ENCODE results near the gene EFNA1. TPM values are rescaled to one million over a fixed set of nuclear protein-coding genes. Genes with fewer than 3 reads are reported as not detected.

Gene EFNA1
- total and polyA plus RNA-seq, 2 of the 13 experiments (the other 11 are each of a cell fraction or from before 2014, with no cell fraction given) = 81.8 to 874 TPM

- TF ChIP-seq MBD4 (IDR thresholded peaks at IDR 0.05; ENCODE audit: borderline replicate concordance, low read length) (no peak), ZNF430 (CRISPR knock-in tag; IDR thresholded peaks at IDR 0.05) (0 out of 2 replicates have a peak, but pooled peaks have one; percentile 38), LBX2 (CRISPR knock-in tag; IDR thresholded peaks at IDR 0.05; ENCODE audit: borderline replicate concordance) (no peak), KLF13 (CRISPR knock-in tag; IDR thresholded peaks at IDR 0.05) (no peak), TCF7 (IDR thresholded peaks at IDR 0.05; ENCODE audit: low read depth) (no peak), KDM3A (CRISPR knock-in tag; IDR thresholded peaks at IDR 0.05; ENCODE audit: low read depth) (no peak), TARDBP (CRISPR knock-in tag; IDR thresholded peaks at IDR 0.05) (0 out of 2 replicates have a peak, but pooled peaks have one; percentile 43), ERF (CRISPR knock-in tag; IDR thresholded peaks at IDR 0.05) (no peak), DRAP1 (CRISPR knock-in tag; IDR thresholded peaks at IDR 0.05) (0 out of 2 replicates have a peak, but pooled peaks have one; percentile 13), GABPB1 (CRISPR knock-in tag; IDR thresholded peaks at IDR 0.05) (peak; percentile 15; the same call in 1 of the 2 replicates), ZNF3 (CRISPR knock-in tag; IDR thresholded peaks at IDR 0.05) (no peak), KLF6 (CRISPR knock-in tag; IDR thresholded peaks at IDR 0.05) (0 out of 2 replicates have a peak, but pooled peaks have one; percentile 40), ZNF235 (CRISPR knock-in tag; IDR thresholded peaks at IDR 0.05; ENCODE audit: borderline replicate concordance) (no peak), NFE2L2 (IDR thresholded peaks at IDR 0.05; ENCODE audit: low read length) (no peak), PRMT3 (CRISPR knock-in tag; IDR thresholded peaks at IDR 0.05; ENCODE audit: borderline replicate concordance, low read depth) (no peak), ZSCAN20 (CRISPR knock-in tag; IDR thresholded peaks at IDR 0.05; ENCODE audit: borderline replicate concordance) (no peak), ZNF441 (CRISPR knock-in tag; IDR thresholded peaks at IDR 0.05; ENCODE audit: borderline replicate concordance) (no peak), DNMT3B (CRISPR knock-in tag; conservative IDR thresholded peaks at IDR 0.05) (no peak), FOXP1 (IDR thresholded peaks at IDR 0.05) (no peak), FOXP1 (CRISPR knock-in tag; IDR thresholded peaks at IDR 0.05) (peak; percentile 36; the same call in 1 of the 2 replicates), ZBTB2 (CRISPR knock-in tag; IDR thresholded peaks at IDR 0.05; ENCODE audit: low read depth) (no peak), ZNF281 (CRISPR knock-in tag; IDR thresholded peaks at IDR 0.05; ENCODE audit: borderline replicate concordance) (peak; percentile 21; the same call in 1 of the 2 replicates), CHD2 (IDR thresholded peaks at IDR 0.05; ENCODE audit: low read depth, low read length) (no peak)
- TF ChIP-seq, protein P1, sequence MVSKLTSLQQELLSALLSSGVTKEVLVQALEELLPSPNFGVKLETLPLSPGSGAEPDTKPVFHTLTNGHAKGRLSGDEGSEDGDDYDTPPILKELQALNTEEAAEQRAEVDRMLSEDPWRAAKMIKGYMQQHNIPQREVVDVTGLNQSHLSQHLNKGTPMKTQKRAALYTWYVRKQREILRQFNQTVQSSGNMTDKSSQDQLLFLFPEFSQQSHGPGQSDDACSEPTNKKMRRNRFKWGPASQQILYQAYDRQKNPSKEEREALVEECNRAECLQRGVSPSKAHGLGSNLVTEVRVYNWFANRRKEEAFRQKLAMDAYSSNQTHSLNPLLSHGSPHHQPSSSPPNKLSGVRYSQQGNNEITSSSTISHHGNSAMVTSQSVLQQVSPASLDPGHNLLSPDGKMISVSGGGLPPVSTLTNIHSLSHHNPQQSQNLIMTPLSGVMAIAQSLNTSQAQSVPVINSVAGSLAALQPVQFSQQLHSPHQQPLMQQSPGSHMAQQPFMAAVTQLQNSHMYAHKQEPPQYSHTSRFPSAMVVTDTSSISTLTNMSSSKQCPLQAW (CRISPR knock-in tag; IDR thresholded peaks at IDR 0.05) = 0 out of 2 replicates have a peak, but pooled peaks have one; percentile 36
These were observed 20.1 kb upstream of the EFNA1 start (continued) for GRCh38 chr1:155107309-155108264.

Measured in HepG2 (cell line).